Measurements from ENCODE around the gene MRPL4.

DNA sequence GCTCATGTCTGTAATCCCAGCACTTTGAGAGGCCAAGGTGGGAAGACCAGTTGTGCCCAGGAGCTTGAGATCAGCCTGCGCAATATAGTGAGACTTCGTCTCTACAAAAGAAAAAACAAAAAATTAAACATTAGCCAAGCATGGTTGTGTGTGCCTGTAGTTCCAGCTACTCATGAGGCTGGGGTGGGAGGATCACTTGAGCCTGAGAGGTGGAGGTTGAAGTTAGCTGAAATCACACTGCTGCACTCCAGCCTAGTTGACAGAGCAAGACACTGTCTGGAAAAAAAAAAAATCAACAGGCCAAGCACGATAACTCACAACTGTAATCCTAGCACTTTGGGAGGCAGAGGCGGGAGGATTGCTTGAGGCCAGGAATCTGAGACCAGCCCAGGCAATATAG lies 17.0 kb upstream of the MRPL4 start:
- TF ChIP-seq, protein P1, sequence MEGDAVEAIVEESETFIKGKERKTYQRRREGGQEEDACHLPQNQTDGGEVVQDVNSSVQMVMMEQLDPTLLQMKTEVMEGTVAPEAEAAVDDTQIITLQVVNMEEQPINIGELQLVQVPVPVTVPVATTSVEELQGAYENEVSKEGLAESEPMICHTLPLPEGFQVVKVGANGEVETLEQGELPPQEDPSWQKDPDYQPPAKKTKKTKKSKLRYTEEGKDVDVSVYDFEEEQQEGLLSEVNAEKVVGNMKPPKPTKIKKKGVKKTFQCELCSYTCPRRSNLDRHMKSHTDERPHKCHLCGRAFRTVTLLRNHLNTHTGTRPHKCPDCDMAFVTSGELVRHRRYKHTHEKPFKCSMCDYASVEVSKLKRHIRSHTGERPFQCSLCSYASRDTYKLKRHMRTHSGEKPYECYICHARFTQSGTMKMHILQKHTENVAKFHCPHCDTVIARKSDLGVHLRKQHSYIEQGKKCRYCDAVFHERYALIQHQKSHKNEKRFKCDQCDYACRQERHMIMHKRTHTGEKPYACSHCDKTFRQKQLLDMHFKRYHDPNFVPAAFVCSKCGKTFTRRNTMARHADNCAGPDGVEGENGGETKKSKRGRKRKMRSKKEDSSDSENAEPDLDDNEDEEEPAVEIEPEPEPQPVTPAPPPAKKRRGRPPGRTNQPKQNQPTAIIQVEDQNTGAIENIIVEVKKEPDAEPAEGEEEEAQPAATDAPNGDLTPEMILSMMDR (IDR thresholded peaks at IDR 0.05), result no peak
- TF ChIP-seq POLR2AphosphoS5 (IDR thresholded peaks at IDR 0.05), result no peak
- TF ChIP-seq POLR2A (IDR thresholded peaks at IDR 0.05), result no peak

Measured in breast epithelium (tissue), 3 donors.